Measurements from ENCODE around the gene MRPS6. TPM values are rescaled to one million over a fixed set of nuclear protein-coding genes. Genes with fewer than 3 reads are reported as not detected.
A peak's percentile ranks its signal among the peaks of the same experiment; 100 is the strongest.

The MRPS6 gene
- total RNA-seq, 1 experiment from 2014 or later: 109 TPM

- ATAC-seq (0 out of 2 replicates have a peak, but pooled peaks have one; percentile 57), DNase-seq (ENCODE audit: low read depth, low spot score) (no peak)
- Histone ChIP-seq H3K9me3 (ENCODE audit: control insufficient read depth, insufficient read depth, low read depth, low read length) (no peaks in the 10 kb centered on the region), H3K27me3 (ENCODE audit: control insufficient read depth, insufficient read depth, low read length) (no peaks in the 10 kb centered on the region), H3K4me1 (ENCODE audit: control insufficient read depth, insufficient read depth, low read length) (no peaks in the 10 kb centered on the region; the same call in 1 of the 2 replicates), H3K4me3 (ENCODE audit: low read depth in 2 of 2, low read length in 2 of 2) (no peak overlapping the region), H3K36me3 (ENCODE audit: control insufficient read depth, insufficient read depth, low read length) (no peaks in the 10 kb centered on the region), H3K27ac (ENCODE audit: low read length) (no peak overlapping the region; the same call in 1 of the 2 replicates)
- in situ Hi-C loops (cut with HindIII; ENCODE audit: low pct_unique_long_range_greater_than_20kb, low sequenced_read_pairs): no loop called here
- TF ChIP-seq, protein P1, sequence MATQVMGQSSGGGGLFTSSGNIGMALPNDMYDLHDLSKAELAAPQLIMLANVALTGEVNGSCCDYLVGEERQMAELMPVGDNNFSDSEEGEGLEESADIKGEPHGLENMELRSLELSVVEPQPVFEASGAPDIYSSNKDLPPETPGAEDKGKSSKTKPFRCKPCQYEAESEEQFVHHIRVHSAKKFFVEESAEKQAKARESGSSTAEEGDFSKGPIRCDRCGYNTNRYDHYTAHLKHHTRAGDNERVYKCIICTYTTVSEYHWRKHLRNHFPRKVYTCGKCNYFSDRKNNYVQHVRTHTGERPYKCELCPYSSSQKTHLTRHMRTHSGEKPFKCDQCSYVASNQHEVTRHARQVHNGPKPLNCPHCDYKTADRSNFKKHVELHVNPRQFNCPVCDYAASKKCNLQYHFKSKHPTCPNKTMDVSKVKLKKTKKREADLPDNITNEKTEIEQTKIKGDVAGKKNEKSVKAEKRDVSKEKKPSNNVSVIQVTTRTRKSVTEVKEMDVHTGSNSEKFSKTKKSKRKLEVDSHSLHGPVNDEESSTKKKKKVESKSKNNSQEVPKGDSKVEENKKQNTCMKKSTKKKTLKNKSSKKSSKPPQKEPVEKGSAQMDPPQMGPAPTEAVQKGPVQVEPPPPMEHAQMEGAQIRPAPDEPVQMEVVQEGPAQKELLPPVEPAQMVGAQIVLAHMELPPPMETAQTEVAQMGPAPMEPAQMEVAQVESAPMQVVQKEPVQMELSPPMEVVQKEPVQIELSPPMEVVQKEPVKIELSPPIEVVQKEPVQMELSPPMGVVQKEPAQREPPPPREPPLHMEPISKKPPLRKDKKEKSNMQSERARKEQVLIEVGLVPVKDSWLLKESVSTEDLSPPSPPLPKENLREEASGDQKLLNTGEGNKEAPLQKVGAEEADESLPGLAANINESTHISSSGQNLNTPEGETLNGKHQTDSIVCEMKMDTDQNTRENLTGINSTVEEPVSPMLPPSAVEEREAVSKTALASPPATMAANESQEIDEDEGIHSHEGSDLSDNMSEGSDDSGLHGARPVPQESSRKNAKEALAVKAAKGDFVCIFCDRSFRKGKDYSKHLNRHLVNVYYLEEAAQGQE (IDR thresholded peaks at IDR 0.05; ENCODE audit: insufficient read depth in 1 of 2, low read depth in 2 of 2, low read length in 1 of 2): no peak
- no peak for TF ChIP-seq TCF7L2 (IDR thresholded peaks at IDR 0.05; ENCODE audit: low read depth, low read length)
- TF ChIP-seq POLR2AphosphoS5 (IDR thresholded peaks at IDR 0.05; ENCODE audit: low read depth, low read length): no peak
- no peak for TF ChIP-seq SIN3A (IDR thresholded peaks at IDR 0.05; ENCODE audit: borderline replicate concordance, insufficient read depth, low read depth, low read length)
- TF ChIP-seq CTCF (IDR thresholded peaks at IDR 0.05): no peak
- BruUV-seq (replicated peaks): no TSS peak
- ChIA-PET CTCF (no interaction called here), POLR2A (no interaction called here)
- intact Hi-C loops (cut with micrococcal nuclease; ENCODE audit: unreplicated experiment): no loop called here
Measured at GRCh38 chr21:34034369-34035014, 38.9 kb upstream of the MRPS6 start.

GRCh38 chr21:34035619-34036354, 37.6 kb upstream of the MRPS6 start:
- TF ChIP-seq, protein P1 (IDR thresholded peaks at IDR 0.05; ENCODE audit: insufficient read depth in 1 of 2, low read depth in 2 of 2, low read length in 1 of 2): no peak
- TF ChIP-seq SIN3A (IDR thresholded peaks at IDR 0.05; ENCODE audit: borderline replicate concordance, insufficient read depth, low read depth, low read length) (no peak), TCF7L2 (IDR thresholded peaks at IDR 0.05; ENCODE audit: low read depth, low read length) (no peak), POLR2AphosphoS5 (IDR thresholded peaks at IDR 0.05; ENCODE audit: low read depth, low read length) (no peak), CTCF (IDR thresholded peaks at IDR 0.05) (no peak)
- no TSS peak for BruUV-seq (replicated peaks)
- Histone ChIP-seq H3K27me3 (ENCODE audit: control insufficient read depth, insufficient read depth, low read length) (no peaks in the 10 kb centered on the region), H3K9me3 (ENCODE audit: control insufficient read depth, insufficient read depth, low read depth, low read length) (no peaks in the 10 kb centered on the region), H3K27ac (ENCODE audit: low read length) (no peak overlapping the region), H3K4me3 (ENCODE audit: low read depth in 2 of 2, low read length in 2 of 2) (no peak overlapping the region), H3K4me1 (ENCODE audit: control insufficient read depth, insufficient read depth, low read length) (no peaks in the 10 kb centered on the region; the same call in 1 of the 2 replicates), H3K36me3 (ENCODE audit: control insufficient read depth, insufficient read depth, low read length) (no peaks in the 10 kb centered on the region)
- intact Hi-C loops (cut with micrococcal nuclease; ENCODE audit: unreplicated experiment): no loop called here
- no peak for ATAC-seq
- no peak for DNase-seq (ENCODE audit: low read depth, low spot score)
- ChIA-PET CTCF (no interaction called here), POLR2A (no interaction called here)
- in situ Hi-C loops (cut with HindIII; ENCODE audit: low pct_unique_long_range_greater_than_20kb, low sequenced_read_pairs): no loop called here
